Measurements from ENCODE around the gene RGMA. TPM values are rescaled to one million over a fixed set of nuclear protein-coding genes. Genes with fewer than 3 reads are reported as not detected.

The RGMA gene
- total RNA-seq, 1 experiment from 2014 or later, result 0.42 TPM

DNA sequence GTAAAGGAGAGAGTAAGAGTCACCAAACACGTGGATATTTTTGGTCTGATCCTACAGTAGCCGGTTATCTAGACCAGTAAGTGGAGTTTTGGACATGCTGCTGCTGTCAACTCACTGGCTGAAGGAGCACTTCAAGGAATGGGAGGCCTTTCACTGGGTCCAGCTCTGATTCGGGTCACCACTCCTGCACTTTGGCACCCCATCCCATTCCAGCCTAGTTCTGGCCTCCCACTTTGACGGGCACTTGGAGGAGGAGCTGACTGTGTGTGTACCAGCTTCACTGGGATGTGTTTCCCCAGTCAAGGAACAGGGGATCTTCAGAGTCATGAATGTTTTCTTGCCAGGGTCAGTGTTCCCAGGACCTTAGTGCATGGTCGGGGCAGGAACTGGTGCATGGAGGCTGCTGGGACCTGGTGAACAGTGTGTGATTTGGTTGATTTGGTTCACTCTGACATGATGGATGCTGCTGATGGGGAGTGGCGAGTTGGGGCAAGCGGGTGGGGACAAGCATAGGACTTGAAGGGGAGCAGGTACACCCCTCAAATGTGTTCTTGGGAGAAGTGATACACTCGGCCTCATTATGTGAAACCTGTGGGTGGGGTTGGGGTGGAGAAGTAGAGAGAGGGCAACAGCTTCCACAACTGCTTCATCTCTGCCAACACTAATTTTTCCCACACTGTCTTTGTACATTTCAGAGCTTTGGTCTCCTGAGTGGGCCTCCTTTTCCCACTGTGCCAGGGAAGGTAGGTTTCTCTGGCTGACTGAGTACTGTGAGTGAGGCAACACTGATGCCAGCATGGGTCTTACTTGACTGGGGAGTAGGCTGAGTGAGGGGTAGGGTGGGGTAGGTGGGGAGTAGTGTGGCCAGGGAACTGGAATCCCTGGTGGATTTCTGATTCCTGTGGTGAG lies 64.0 kb downstream of the RGMA start:
- no peak for DNase-seq (ENCODE audit: extremely low read depth, low read depth)

GRCh38 chr15:93024293-93024692 lies 64.7 kb downstream of the RGMA start:
- no peak for DNase-seq (ENCODE audit: extremely low read depth, low read depth)

- no peak for DNase-seq (ENCODE audit: extremely low read depth, low read depth)
These were observed 67.8 kb downstream of the RGMA start for GRCh38 chr15:93020976-93021772.

GRCh38 chr15:93019971-93020370 lies 69.0 kb downstream of the RGMA start:
- DNase-seq (ENCODE audit: extremely low read depth, low read depth), result no peak

- no peak for DNase-seq (ENCODE audit: extremely low read depth, low read depth)
These were observed 69.9 kb downstream of the RGMA start for GRCh38 chr15:93019090-93019489.

DNA sequence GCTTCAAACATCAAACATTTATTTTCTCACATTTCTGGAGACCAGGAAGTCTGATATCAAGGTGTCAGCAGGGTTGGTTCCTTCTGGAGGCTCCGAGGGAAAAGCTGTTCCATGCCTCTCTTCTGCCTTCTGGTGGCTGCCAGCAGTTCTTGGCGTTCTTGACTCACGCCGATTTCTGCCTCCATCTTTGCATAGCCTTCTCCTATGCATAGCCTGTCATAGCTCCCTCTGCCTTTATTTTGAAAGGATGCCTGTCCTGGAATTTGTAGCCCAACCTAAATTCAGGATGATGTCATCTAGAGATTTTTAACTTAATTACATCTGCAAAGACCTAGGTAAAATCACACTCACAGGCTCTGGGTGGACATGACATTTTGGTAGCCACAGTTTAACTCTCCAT lies 70.4 kb downstream of the RGMA start:
- DNase-seq (ENCODE audit: extremely low read depth, low read depth), result no peak

GRCh38 chr15:93017526-93017925 lies 71.5 kb downstream of the RGMA start:
- no peak for DNase-seq (ENCODE audit: extremely low read depth, low read depth)

DNA sequence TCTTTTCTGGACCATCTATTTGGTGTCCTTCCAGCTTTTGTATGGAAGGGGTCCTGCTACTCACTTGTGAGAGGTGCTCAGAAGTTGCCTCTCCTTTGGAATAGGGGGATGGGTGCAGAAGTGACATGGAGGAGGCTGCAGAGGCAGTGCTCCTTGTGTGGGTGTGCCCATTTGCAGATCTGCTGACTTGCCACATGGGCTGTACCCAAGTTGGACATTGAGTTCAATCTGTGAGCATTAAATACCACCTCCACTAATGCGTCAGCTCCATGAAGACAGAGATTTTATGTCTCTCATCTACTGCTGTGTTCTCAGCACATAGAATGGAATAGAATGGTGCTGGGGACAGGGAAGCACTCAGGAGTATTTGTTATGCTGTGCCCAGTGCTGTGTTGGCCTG lies 76.2 kb downstream of the RGMA start:
- no peak for DNase-seq (ENCODE audit: extremely low read depth, low read depth)

DNA sequence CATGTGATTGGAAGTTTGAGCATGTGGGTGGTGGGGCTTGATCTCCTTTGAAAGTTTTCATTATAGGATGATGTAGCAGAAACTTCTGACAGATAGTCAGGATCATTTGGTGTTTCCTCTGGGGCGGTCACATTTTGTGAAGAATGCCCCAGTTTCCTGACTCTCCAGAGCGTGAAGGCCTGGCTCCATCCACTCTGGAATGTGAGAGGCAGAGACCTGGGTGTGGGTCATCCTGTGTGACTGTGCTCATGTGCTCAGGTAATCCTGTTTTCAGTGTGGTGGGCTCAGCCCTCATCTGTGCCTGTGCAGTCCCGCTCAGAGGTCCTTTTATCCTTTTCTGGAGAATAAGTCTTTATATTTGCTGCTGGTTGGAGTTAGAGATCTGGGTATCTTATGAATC lies 81.0 kb downstream of the RGMA start:
- DNase-seq (ENCODE audit: extremely low read depth, low read depth), result no peak

DNA sequence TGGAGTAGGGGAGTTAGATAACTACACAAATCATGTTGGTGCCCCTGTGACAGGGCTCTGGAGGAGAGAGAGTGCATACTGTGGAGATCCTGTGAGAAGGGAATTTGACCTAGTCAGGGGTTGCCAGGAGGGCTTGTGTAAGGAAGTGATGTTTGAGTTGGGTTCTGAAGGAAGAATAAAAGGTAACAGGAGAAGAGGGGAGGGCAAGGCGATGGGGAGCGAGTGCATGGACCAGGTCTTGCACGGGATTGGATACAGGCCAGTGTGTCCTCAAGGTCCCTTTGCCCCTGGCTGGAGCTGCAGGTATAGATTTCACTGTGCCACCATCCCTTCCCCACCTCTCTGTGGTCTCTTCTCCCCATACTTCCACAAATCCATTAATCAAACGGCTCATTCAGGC lies 83.9 kb downstream of the RGMA start:
- DNase-seq (ENCODE audit: extremely low read depth, low read depth), result no peak

DNA sequence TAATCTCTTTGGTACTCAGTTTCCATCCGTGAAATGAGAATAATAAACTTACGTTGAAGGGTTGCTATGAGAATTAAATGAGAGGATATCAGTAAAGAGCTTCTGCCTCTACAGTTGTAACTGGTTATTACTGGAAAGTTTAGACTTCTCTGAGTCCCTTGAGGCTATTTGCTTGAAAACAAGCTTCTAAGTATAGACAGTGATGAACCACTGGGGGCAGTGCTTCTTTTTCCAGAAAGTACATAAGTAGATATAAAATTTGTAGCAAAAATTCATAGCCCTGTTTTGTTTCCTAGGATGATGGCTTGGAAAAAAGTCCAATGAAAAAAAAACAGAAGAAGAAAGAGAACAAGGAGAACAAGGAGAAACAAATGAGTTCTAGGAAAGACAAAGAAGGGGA lies 87.1 kb downstream of the RGMA start:
- no peak for DNase-seq (ENCODE audit: extremely low read depth, low read depth)

- DNase-seq (ENCODE audit: extremely low read depth, low read depth), result no peak
These were observed 87.9 kb downstream of the RGMA start for GRCh38 chr15:93001156-93001555.

- no peak for DNase-seq (ENCODE audit: extremely low read depth, low read depth)
These were observed 91.2 kb downstream of the RGMA start for GRCh38 chr15:92997821-92998220.

DNA sequence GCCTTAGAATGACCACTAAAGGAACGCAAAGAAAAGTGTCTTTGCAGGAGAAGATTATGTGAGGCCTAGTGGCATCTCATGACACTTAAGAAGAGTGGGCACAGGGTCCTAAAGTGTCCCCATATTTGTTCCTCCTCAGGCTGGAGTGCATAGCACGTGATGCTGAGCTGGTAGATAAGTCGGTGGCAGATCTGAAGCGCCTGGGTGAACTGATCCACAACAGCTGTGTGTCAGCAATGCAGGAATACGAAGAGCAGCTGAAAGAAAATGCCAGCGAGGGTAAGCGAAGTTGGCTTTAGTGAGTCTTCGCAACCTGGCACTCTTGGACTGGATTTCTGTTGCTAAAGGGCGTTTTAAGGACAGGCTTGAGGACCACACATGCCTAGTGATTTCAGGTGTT lies 96.3 kb downstream of the RGMA start:
- DNase-seq (ENCODE audit: extremely low read depth, low read depth), result no peak

DNA sequence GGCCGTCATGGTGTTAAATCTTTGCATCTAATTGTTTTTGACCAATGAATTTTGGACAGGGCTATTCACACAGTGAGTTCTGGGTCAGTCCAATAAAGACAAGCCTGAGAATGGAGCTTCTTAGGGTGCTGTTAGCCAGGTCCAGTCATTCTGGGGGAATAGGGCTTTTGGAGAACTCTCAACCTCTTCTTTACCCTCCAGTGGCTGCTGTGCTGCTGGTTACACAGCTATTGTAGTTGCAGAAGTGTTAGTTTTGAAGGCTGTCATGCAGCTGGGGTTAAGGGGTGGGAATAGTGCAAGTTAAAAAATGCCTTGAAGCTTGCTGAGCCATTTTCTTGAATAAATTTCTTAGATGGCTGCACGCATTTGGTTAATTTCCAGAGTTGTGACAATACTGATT lies 99.0 kb downstream of the RGMA start:
- no peak for DNase-seq (ENCODE audit: extremely low read depth, low read depth)

DNA sequence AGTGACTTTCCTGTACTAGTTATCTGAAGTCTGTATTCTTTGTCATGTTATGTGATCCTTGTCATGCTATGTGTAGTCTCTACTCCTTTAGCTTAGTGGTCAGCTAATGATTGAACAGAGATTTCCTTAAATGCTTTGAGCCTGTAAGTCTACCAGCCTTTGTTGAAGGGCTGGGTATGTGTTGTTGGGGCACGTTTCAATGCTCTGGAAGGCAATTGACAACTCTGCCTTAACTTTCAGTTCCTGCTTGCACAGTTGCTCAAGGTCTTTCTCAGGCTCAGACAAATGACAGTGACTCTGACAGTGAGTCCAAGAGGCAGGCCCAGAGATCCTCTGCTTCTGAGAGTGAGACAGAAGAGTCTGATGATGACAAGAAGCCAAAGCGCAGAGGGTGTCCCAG lies 99.5 kb downstream of the RGMA start:
- no peak for DNase-seq (ENCODE audit: extremely low read depth, low read depth)

Other genes starting within 250 kb of the RGMA start
- 28.3 and 40.4 TPM in 2 replicates for gene CHD2, start 188.9 kb downstream of the RGMA start, total RNA-seq (2014; rRNA removed; shearing (Covaris generic))

All from NCI-H460 (cell line).